CD8-positive, alpha-beta memory T cell (primary cell): Measurements from ENCODE around the gene ZNF648. TPM values are rescaled to one million over a fixed set of nuclear protein-coding genes. Genes with fewer than 3 reads are reported as not detected.
A peak's percentile ranks its signal among the peaks of the same experiment; 100 is the strongest.
"Not testable (repeated sequence)": the region's sequence is repeated elsewhere in the genome, so short reads cannot be mapped to it uniquely, and the experiment has no call there.

Experiments used
- CTCF ChIA-PET: fragments of 350-600 bp; sonication (Branson Sonifier 250); formaldehyde crosslinking; loops from one replicate; lab custom pipeline; 2021; ENCODE audit warnings: antibody characterized with exemption; lab: Charles Lee
- POLR2A ChIA-PET: fragments of 350-600 bp; sonication (Branson Sonifier 250); formaldehyde crosslinking; loops from one replicate; lab custom pipeline; 2021; ENCODE audit warnings: antibody characterized with exemption; lab: Charles Lee
- DNase-seq, 5 donors: peaks; one replicate each; pipeline versions ENCODE4 v3.0.0 to v3.0.0-alpha.2; 2020 to 2022; ENCODE audit warnings: mixed read lengths in 1 of 5
- H3K27ac ChIP-seq: one replicate; pipeline ENCODE4 v1.7.0; 2013; ENCODE audit warnings: low read depth, mild to moderate bottlenecking, low read length, moderate library complexity
- H3K27me3 ChIP-seq: 2 replicates; pipeline ENCODE4 v1.7.0; 2013; ENCODE audit warnings: low read length, mild to moderate bottlenecking; ENCODE audit not compliant: insufficient read depth, poor library complexity, severe bottlenecking
- H3K36me3 ChIP-seq: 2 replicates; pipeline ENCODE4 v1.7.0; 2013; ENCODE audit warnings: mild to moderate bottlenecking, low read length, moderate library complexity; ENCODE audit not compliant: insufficient read depth
- H3K4me1 ChIP-seq: 2 replicates; pipeline ENCODE4 v1.7.0; 2013; ENCODE audit warnings: mild to moderate bottlenecking, low read length, moderate library complexity; ENCODE audit not compliant: insufficient read depth
- H3K4me3 ChIP-seq: 2 replicates; pipeline ENCODE4 v1.7.0; 2013; ENCODE audit warnings: mild to moderate bottlenecking, low read length
- H3K9me3 ChIP-seq: 2 replicates; pipeline ENCODE4 v1.7.0; 2013; ENCODE audit warnings: mild to moderate bottlenecking, low read length
- H3K27ac Mint-ChIP-seq, 8 donors: one replicate each; pipeline ENCODE4 v1.8.0; 2020 to 2021; ENCODE audit warnings: mixed read lengths in 8 of 8, mild to moderate bottlenecking in 6 of 8, inconsistent platforms in 3 of 8, moderate library complexity in 3 of 8
- H3K27me3 Mint-ChIP-seq, 2 donors: one replicate each; pipeline ENCODE4 v1.8.0; 2020 to 2021; ENCODE audit warnings: mixed read lengths in 2 of 2, mild to moderate bottlenecking in 1 of 2, moderate library complexity in 1 of 2
- H3K36me3 Mint-ChIP-seq, 3 donors: one replicate each; pipeline ENCODE4 v1.8.0; 2020 to 2021; ENCODE audit warnings: mixed read lengths in 3 of 3, inconsistent platforms in 1 of 3, mild to moderate bottlenecking in 1 of 3
- H3K4me1 Mint-ChIP-seq, 3 donors: one replicate each; pipeline ENCODE4 v1.8.0; 2020 to 2021; ENCODE audit warnings: mixed read lengths in 3 of 3, inconsistent platforms in 1 of 3, mild to moderate bottlenecking in 1 of 3
- H3K4me3 Mint-ChIP-seq, 7 donors: one replicate each; pipeline ENCODE4 v1.8.0; 2020 to 2021; ENCODE audit warnings: mixed read lengths in 7 of 7, mild to moderate bottlenecking in 6 of 7, moderate library complexity in 4 of 7, inconsistent platforms in 2 of 7
- H3K9me3 Mint-ChIP-seq, 5 donors: one replicate each; pipeline ENCODE4 v1.8.0; 2020 to 2022; ENCODE audit warnings: mixed read lengths in 5 of 5, mild to moderate bottlenecking in 3 of 5, moderate library complexity in 2 of 5, inconsistent platforms in 1 of 5
- polyA plus RNA-seq: library from polyadenylated mRNA; unstranded; fragments of 300-500 nt; fragmentation: Illumina TruSeq; gene quantifications from one replicate; pipeline ENCODE4 v1.2.3, GENCODE V29; 2021
- total RNA-seq, 2 experiments: library from RNA; stranded (reverse); gene quantifications; one replicate each; pipeline ENCODE4 v1.2.3, GENCODE V29; 2021

Gene ZNF648
- total and polyA plus RNA-seq, 3 experiments from 2014 or later: not detected

DNA sequence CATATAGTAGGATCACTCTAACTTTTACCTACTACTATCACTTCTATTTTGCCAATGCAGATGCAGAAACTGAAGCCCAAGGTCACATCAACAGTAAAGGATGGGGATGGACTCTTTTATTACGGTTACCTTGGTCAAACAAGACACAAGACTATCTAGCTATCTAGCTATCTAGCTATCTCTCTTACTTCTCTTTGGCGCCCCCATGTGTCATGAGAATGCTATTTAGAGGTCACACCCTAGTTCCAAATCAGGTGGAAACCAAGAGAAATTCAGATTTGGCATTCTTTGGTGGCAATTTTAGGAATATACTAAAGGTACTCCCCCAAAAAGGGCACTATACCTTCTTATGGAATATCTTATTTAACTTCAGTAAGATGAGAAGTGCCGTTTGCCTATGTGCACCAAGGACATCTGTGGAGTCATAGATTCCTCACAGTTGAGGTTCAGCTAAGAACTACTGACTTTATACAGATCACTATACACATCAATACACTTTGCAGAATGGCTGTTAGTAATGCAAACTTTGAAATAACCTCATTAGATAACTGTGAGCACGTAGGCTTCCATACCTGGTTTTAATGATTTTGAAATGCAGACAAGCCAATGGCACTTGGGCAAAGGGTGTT is 6.7 kb downstream of the ZNF648 start:
- no peak overlapping the region for H3K27ac ChIP-seq
- POLR2A ChIA-PET: no interaction called here
- peaks cover 7 to 29% of the 10 kb centered on the region in 2 donors for H3K27me3 Mint-ChIP-seq
- no peak overlapping the region for H3K27ac Mint-ChIP-seq
- H3K36me3 Mint-ChIP-seq: no peaks in the 10 kb centered on the region
- no peaks in the 10 kb centered on the region for H3K9me3 Mint-ChIP-seq
- H3K27me3 ChIP-seq: no peaks in the 10 kb centered on the region
- CTCF ChIA-PET: interaction anchor here (0.7 to 1.5 kb wide), 7 partner anchors 25 to 577 kb away, joined by 3 to 8 read pairs (median 3); no protein-coding TSS in a partner anchor
- no peak overlapping the region for H3K4me3 Mint-ChIP-seq
- H3K4me1 Mint-ChIP-seq: no peaks in the 10 kb centered on the region
- DNase-seq: peak; percentile 27 to 54 (median 38)
- no peaks in the 10 kb centered on the region for H3K4me1 ChIP-seq
- no peaks in the 10 kb centered on the region for H3K36me3 ChIP-seq
- H3K9me3 ChIP-seq: no peaks in the 10 kb centered on the region
- H3K4me3 ChIP-seq: no peak overlapping the region

DNA sequence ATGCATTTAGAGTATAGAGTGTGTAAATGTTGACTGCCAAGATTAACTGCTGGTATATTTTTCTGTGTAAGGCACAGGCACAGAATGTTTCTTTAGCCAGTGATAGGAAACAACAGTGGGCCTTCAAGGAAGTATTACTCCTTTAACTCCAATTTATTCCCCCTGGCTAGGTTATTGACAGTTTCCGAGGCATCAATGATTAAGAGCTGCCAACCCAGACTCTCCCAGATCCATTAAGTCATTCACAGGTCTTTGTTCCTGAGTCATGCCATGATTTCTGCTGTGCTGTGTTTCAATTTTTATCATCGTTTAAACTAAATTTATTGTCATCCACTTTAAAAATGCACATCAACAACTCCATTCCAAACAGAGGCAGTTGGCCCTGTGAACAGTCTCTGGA is 9.2 kb downstream of the ZNF648 start:
- POLR2A ChIA-PET: no interaction called here
- CTCF ChIA-PET: no interaction called here

DNA sequence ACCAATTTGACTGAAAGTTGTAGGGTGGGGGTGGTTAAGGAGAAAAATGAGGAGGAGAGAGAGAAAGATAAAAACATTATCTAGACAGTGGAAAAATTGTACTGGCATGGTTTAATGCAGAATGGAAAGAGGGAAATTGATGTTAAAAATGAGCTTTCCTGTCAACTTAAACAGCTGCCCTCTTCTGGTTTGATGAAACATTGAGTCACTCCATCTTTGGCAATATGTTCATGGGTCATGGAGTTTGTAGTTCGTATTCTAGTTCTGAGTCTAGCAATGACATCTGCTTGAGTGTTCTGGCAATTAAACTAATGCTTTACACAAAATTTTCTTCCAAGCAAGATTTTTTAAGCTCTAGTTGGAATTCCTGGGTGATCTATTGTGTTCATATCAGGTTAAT is 9.6 kb downstream of the ZNF648 start:
- Histone ChIP-seq H3K27ac (no peak overlapping the region), H3K9me3 (no peaks in the 10 kb centered on the region), H3K4me3 (no peak overlapping the region), H3K4me1 (peaks cover 4% of the 10 kb centered on the region), H3K36me3 (no peaks in the 10 kb centered on the region), H3K27me3 (no peaks in the 10 kb centered on the region)
- H3K4me3 Mint-ChIP-seq: no peak overlapping the region
- no peaks in the 10 kb centered on the region for H3K36me3 Mint-ChIP-seq
- H3K4me1 Mint-ChIP-seq: peaks cover 0 to under 1% (median 0%) of the 10 kb centered on the region in 3 donors
- peaks cover 0 to under 1% (median 0%) of the 10 kb centered on the region in 5 donors for H3K9me3 Mint-ChIP-seq
- no peak overlapping the region for H3K27ac Mint-ChIP-seq
- ChIA-PET CTCF (no interaction called here), POLR2A (no interaction called here)
- peaks cover 0 to 14% of the 10 kb centered on the region in 2 donors for H3K27me3 Mint-ChIP-seq
- DNase-seq: no peak

More for the DNA sequence above, 9.2 kb downstream of the ZNF648 start:
- H3K4me1 ChIP-seq: peaks cover 1% of the 10 kb centered on the region
- H3K27me3 ChIP-seq: no peaks in the 10 kb centered on the region
- no peak for DNase-seq
- Mint-ChIP-seq H3K9me3 (no peaks in the 10 kb centered on the region), H3K27ac (no peak overlapping the region), H3K27me3 (peaks cover 1 to 17% of the 10 kb centered on the region in 2 donors), H3K36me3 (no peaks in the 10 kb centered on the region), H3K4me3 (no peak overlapping the region), H3K4me1 (no peaks in the 10 kb centered on the region)
- H3K9me3 ChIP-seq: no peaks in the 10 kb centered on the region
- H3K4me3 ChIP-seq: no peak overlapping the region
- no peak overlapping the region for H3K27ac ChIP-seq
- H3K36me3 ChIP-seq: no peaks in the 10 kb centered on the region

DNA sequence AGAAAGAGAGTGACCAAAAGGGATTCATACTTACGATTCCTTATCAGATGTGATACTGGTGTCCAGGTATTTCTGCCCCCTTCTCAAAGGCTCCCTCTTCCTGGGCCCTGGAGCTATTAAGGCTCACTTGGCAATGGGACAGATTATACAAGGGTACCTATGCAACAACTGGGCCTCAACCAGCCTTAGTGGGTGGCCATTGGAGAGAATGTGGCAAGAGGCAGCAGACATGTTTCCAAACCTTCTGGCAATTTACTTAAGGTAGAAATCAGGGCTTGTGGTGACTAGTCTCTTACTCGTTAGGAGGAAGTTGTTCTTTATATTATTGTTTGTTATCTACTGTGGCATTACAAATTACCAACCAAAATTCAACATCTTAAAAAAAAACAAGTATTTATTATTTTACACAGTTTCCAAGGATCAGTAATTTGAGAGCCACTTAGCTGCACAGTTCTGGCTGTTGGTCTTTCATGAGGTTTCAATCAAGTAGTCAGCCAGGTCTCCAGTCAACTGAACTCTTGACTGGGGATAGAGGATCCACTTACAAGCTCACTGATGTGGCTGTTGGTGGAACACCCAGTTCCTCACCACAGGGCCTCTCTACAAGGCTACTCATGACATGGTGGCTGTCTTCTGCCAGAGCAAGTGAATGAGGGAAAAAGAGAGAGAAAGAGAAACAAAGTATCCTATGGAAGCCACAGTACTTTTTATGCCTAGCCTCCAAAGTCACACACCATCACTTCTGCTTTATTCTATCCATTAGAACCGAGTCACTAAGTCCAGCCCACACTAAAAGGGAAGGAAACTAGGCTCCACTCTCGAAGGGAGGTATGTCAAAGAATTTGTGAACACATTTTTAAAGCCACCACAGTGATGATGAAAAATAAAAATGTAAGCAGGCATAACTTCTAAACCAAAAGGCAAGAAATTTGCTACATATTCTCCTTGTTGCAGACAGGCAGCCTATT is 10.7 kb downstream of the ZNF648 start:
- Mint-ChIP-seq H3K27ac (no peak overlapping the region), H3K4me3 (no peak overlapping the region), H3K36me3 (peaks cover 0 to 7% (median 0%) of the 10 kb centered on the region in 3 donors), H3K9me3 (peaks cover 4 to 8% (median 7%) of the 10 kb centered on the region in 5 donors), H3K27me3 (peaks cover 0 to 7% of the 10 kb centered on the region in 2 donors), H3K4me1 (peaks cover 0 to 5% (median 4%) of the 10 kb centered on the region in 3 donors)
- peaks cover 12% of the 10 kb centered on the region for H3K4me1 ChIP-seq
- H3K36me3 ChIP-seq: no peaks in the 10 kb centered on the region
- H3K27me3 ChIP-seq: no peaks in the 10 kb centered on the region
- DNase-seq: no peak
- H3K4me3 ChIP-seq: no peak overlapping the region
- H3K27ac ChIP-seq: no peak overlapping the region
- POLR2A ChIA-PET: no interaction called here
- CTCF ChIA-PET: interaction anchor here (1.0 kb wide), 1 partner anchor 1227 kb away, joined by 3 read pairs; no protein-coding TSS in a partner anchor
- H3K9me3 ChIP-seq: no peaks in the 10 kb centered on the region

DNA sequence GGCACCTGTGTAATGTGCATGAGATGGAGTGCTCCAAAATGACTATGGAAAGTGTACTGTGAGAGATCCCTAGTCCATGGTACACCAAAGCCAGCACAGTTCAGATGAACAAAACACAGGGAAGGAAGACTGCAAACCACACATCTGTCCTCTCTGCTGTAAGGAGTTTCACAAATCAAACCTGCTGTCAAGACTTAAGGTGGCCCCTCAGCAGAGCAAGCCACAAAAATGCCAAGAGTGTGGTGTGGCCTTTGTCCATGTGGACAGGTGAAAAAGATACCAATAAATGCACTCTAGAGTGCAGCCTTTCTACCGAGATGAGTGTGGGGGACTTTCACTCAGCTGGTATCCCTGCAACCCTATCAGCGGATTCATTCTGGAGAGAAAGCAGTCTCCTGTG is 12.9 kb downstream of the ZNF648 start:
- Mint-ChIP-seq H3K4me3 (no peak overlapping the region), H3K27me3 (peaks cover 0 to 7% of the 10 kb centered on the region in 2 donors), H3K9me3 (peaks cover 14 to 19% (median 14%) of the 10 kb centered on the region in 5 donors), H3K27ac (no peak overlapping the region), H3K4me1 (peaks cover 0 to 5% (median 4%) of the 10 kb centered on the region in 3 donors), H3K36me3 (peaks cover 0 to 8% (median 0%) of the 10 kb centered on the region in 3 donors)
- Histone ChIP-seq H3K4me3 (no peak overlapping the region), H3K36me3 (no peaks in the 10 kb centered on the region), H3K4me1 (peaks cover 12% of the 10 kb centered on the region), H3K27me3 (no peaks in the 10 kb centered on the region), H3K9me3 (no peaks in the 10 kb centered on the region), H3K27ac (no peak overlapping the region)
- CTCF ChIA-PET: no interaction called here
- DNase-seq: no peak
- POLR2A ChIA-PET: no interaction called here

DNA sequence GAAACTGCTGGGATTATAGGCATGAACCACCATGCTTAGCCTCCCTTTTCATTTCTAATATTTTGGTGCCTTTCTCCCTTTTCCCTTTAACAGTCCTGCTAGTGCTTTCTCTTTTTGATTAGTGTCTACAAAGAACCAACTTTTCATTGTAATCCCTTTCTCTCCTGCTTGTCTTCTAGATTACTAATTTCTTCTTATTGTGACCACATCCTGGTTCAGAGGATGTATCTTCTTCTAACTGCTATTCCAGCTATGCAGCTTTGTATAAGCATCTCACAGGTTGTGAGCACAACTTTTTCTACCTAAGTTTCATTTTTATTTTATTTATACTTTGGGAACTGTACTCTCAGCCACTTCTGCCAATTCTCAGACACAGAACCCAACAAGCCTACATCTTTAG is 14.7 kb downstream of the ZNF648 start:
- peak overlapping the region in 2 of 8 donors; percentile 5 to 36 for H3K27ac Mint-ChIP-seq
- POLR2A ChIA-PET: no interaction called here

DNA sequence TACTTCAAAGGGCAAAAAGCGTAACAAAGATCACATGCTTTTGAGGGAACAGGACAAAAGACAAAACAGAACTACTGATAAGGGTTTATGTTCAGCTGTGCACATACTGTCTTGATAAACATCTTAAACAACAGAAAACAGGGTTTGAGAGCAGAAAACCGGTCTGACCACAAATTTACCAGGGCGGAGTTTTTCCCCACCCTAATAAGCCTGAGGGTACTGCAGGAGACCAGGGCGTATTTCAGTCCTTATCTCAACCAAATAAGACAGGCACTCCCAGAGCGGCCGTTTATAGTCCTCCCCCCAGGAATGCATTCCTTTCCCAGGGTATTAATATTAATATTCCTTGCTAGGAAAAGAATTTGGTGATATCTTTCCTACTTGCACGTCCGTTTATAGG is 16.0 kb downstream of the ZNF648 start:
- H3K27ac ChIP-seq, H3K36me3 Mint-ChIP-seq, DNase-seq, H3K9me3 ChIP-seq, H3K27me3 Mint-ChIP-seq, H3K27ac Mint-ChIP-seq, H3K4me3 Mint-ChIP-seq, H3K27me3 ChIP-seq, H3K36me3 ChIP-seq, CTCF ChIA-PET, H3K4me3 ChIP-seq, H3K4me1 Mint-ChIP-seq, POLR2A ChIA-PET: not testable (repeated sequence)
- peaks cover 12% of the 10 kb centered on the region for H3K4me1 ChIP-seq
- peaks cover 14 to 19% (median 16%) of the 10 kb centered on the region in 5 donors for H3K9me3 Mint-ChIP-seq

More for the DNA sequence above, 14.7 kb downstream of the ZNF648 start:
- H3K9me3 Mint-ChIP-seq: peaks cover 14 to 19% (median 16%) of the 10 kb centered on the region in 5 donors
- peaks cover 0 to 5% (median 4%) of the 10 kb centered on the region in 3 donors for H3K4me1 Mint-ChIP-seq
- no peak overlapping the region for H3K4me3 ChIP-seq
- no peaks in the 10 kb centered on the region for H3K27me3 ChIP-seq
- H3K36me3 ChIP-seq: no peaks in the 10 kb centered on the region
- H3K4me1 ChIP-seq: peaks cover 12% of the 10 kb centered on the region
- no peaks in the 10 kb centered on the region for H3K9me3 ChIP-seq
- H3K36me3 Mint-ChIP-seq: peaks cover 0 to 8% (median 0%) of the 10 kb centered on the region in 3 donors
- H3K27me3 Mint-ChIP-seq: peaks cover 0 to 7% of the 10 kb centered on the region in 2 donors
- no peak overlapping the region for H3K27ac ChIP-seq
- no peak overlapping the region for H3K4me3 Mint-ChIP-seq
- no peak for DNase-seq
- CTCF ChIA-PET: no interaction called here

DNA sequence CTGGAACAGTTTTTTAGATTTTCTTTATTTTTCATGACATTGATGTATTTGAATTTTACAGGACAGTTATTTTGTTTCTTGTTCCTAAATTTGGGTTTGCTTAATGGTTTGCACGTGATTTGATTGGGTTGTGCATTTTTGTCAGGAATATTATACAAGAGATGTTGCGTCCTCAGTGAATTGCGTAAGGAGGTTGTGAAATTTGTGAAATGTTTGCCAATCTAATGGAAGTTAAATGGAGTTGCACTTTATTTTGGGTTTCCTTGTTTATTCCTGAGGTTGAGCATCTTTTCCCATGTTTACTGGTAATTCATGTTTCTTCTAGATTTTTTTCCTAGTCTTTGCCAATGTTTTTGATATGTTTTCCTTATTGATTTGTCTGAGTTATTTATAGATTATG is 19.9 kb downstream of the ZNF648 start:
- POLR2A ChIA-PET: no interaction called here
- Histone ChIP-seq H3K9me3 (peaks cover 4% of the 10 kb centered on the region), H3K4me3 (no peak overlapping the region), H3K27me3 (no peaks in the 10 kb centered on the region), H3K4me1 (peaks cover 5% of the 10 kb centered on the region), H3K36me3 (no peaks in the 10 kb centered on the region), H3K27ac (no peak overlapping the region)
- Mint-ChIP-seq H3K27ac (no peak overlapping the region), H3K4me3 (no peak overlapping the region), H3K36me3 (peaks cover 0 to 13% (median 0%) of the 10 kb centered on the region in 3 donors), H3K27me3 (peaks cover 0 to 7% of the 10 kb centered on the region in 2 donors), H3K4me1 (peaks cover 0 to 1% (median 1%) of the 10 kb centered on the region in 3 donors), H3K9me3 (peaks cover 17 to 38% (median 29%) of the 10 kb centered on the region in 5 donors)
- DNase-seq: no peak
- CTCF ChIA-PET: no interaction called here
